Panc1 (cell line): ENCODE data around the gene DCLRE1B. TPM values are rescaled to one million over a fixed set of nuclear protein-coding genes. Genes with fewer than 3 reads are reported as not detected.
A peak's percentile ranks its signal among the peaks of the same experiment; 100 is the strongest.

Experiments
- ATAC-seq: fragments of 200-7000 bp; cut with Tn5 transposase; 2 replicates; pipeline ENCODE4 v1.9.1; 2020; ENCODE audit warnings: mild to moderate bottlenecking, moderate library complexity
- BruUV-seq: library from RNA; stranded (reverse); fragments of 400-500 nt; replicated peaks from 2 replicates; lab custom pipeline; 2021; lab: Mats Ljungman, UMichigan
- CTCF ChIA-PET: fragments of 300-600 bp; sonication (Branson Sonifier 250); formaldehyde crosslinking; loops from one replicate; lab custom pipeline; 2022; ENCODE audit warnings: antibody characterized with exemption; lab: Charles Lee
- POLR2A ChIA-PET: fragments of 300-600 bp; sonication (Branson Sonifier 250); formaldehyde crosslinking; loops from one replicate; lab custom pipeline; 2022; ENCODE audit warnings: antibody characterized with exemption; lab: Charles Lee
- DNase-seq: peaks from one replicate; pipeline ENCODE4 v3.0.0-alpha.2; 2010; ENCODE audit warnings: low read depth, low spot score
- H3K27ac ChIP-seq: 2 replicates; pipeline ENCODE4 v1.5.1; 2011; ENCODE audit warnings: mild to moderate bottlenecking, low read length, inconsistent platforms
- H3K27me3 ChIP-seq: fragments of 200-500 bp; sonication (Bioruptor generic); 2 replicates; pipeline ENCODE4 v1.6.0; 2014; ENCODE audit warnings: low read length, inconsistent platforms; ENCODE audit not compliant: control insufficient read depth, insufficient read depth
- H3K36me3 ChIP-seq: fragments of 200-500 bp; sonication (Bioruptor generic); 2 replicates; pipeline ENCODE4 v1.5.1; 2014; ENCODE audit warnings: inconsistent platforms, mild to moderate bottlenecking, low read length, moderate library complexity; ENCODE audit not compliant: control insufficient read depth, insufficient read depth
- H3K4me1 ChIP-seq: 2 replicates; pipeline ENCODE4 v1.5.1; 2011; ENCODE audit warnings: inconsistent platforms, mild to moderate bottlenecking, low read length, moderate library complexity; ENCODE audit not compliant: control insufficient read depth, insufficient read depth
- H3K4me3 ChIP-seq, 2 experiments: 2 replicates each; pipeline ENCODE4 v1.5.1; 2011 to 2012; ENCODE audit warnings: low read depth in 2 of 2, low read length in 2 of 2, mild to moderate bottlenecking in 2 of 2, inconsistent platforms in 1 of 2, moderate library complexity in 1 of 2
- H3K9me3 ChIP-seq: fragments of 200-500 bp; sonication (Bioruptor generic); 2 replicates; pipeline ENCODE4 v1.5.1; 2014; ENCODE audit warnings: low read depth, mild to moderate bottlenecking, inconsistent platforms, low read length, moderate library complexity; ENCODE audit not compliant: control insufficient read depth, insufficient read depth
- POLR2AphosphoS5 ChIP-seq: IDR thresholded peaks from 2 replicates; pipeline ENCODE4 v1.6.1; 2012; ENCODE audit warnings: mild to moderate bottlenecking, low read depth, low read length, moderate library complexity
- SIN3A ChIP-seq: IDR thresholded peaks from 2 replicates; pipeline ENCODE4 v1.6.1; 2012; ENCODE audit warnings: low read depth, mild to moderate bottlenecking, low read length, moderate library complexity, borderline replicate concordance; ENCODE audit not compliant: insufficient read depth
- TCF7L2 ChIP-seq: IDR thresholded peaks from 2 replicates; pipeline ENCODE4 v1.6.1; 2011; ENCODE audit warnings: mild to moderate bottlenecking, low read depth, low read length, inconsistent platforms
- in situ Hi-C: cut with HindIII; loops from 2 replicates; pipeline ENCODE4 v1.10.0; 2016; ENCODE audit warnings: low sequenced_read_pairs, low pct_unique_long_range_greater_than_20kb
- intact Hi-C: fragments of 100-400 bp; cut with micrococcal nuclease; formaldehyde crosslinking; loops from one replicate; pipeline ENCODE4 v1.10.0; 2022; ENCODE audit not compliant: unreplicated experiment
- total RNA-seq: library from RNA; stranded (reverse); gene quantifications from one replicate; pipeline ENCODE4 v1.2.1, GENCODE V29; 2021; ENCODE audit not compliant: unreplicated experiment
- TF ChIP-seq, protein P1 (sequence below): fragments of 450-650 bp; IDR thresholded peaks from 2 replicates; pipeline ENCODE4 v1.5.1; 2017; ENCODE audit warnings: mild to moderate bottlenecking
- TF ChIP-seq, protein P2 (sequence below), 2 experiments: IDR thresholded peaks; 2 replicates each; pipeline ENCODE4 v1.6.1; 2011 to 2012; ENCODE audit warnings: low read depth in 2 of 2, control low read depth in 1 of 2, low read length in 1 of 2, mild to moderate bottlenecking in 1 of 2, moderate library complexity in 1 of 2; ENCODE audit not compliant: insufficient read depth in 1 of 2

DCLRE1B gene
- total RNA-seq, 1 experiment from 2014 or later = 8.6 TPM

- intact Hi-C loops (loop anchor here (2.0 to 10.0 kb wide), 2 partner anchors 25 to 71 kb away; no protein-coding TSS in a partner anchor), in situ Hi-C loops (no loop called here)
- Histone ChIP-seq H3K4me3 (peak overlapping the region; percentile 84 to 93), H3K4me1 (peaks cover 4% of the 10 kb centered on the region), H3K27me3 (no peaks in the 10 kb centered on the region), H3K36me3 (peaks cover 2% of the 10 kb centered on the region; the same call in 1 of the 2 replicates), H3K27ac (peak overlapping the region; percentile 87), H3K9me3 (no peaks in the 10 kb centered on the region)
- no TSS peak for BruUV-seq
- POLR2A ChIA-PET = interaction anchor here (0.6 kb wide), 1 partner anchor 146 kb away, joined by 9 read pairs; the partner anchor contains the start of gene PHTF1
- CTCF ChIA-PET = no interaction called here
- peak; percentile 8 for ATAC-seq
- no peak for DNase-seq
- TF ChIP-seq SIN3A = no peak
- TF ChIP-seq, protein P1, sequence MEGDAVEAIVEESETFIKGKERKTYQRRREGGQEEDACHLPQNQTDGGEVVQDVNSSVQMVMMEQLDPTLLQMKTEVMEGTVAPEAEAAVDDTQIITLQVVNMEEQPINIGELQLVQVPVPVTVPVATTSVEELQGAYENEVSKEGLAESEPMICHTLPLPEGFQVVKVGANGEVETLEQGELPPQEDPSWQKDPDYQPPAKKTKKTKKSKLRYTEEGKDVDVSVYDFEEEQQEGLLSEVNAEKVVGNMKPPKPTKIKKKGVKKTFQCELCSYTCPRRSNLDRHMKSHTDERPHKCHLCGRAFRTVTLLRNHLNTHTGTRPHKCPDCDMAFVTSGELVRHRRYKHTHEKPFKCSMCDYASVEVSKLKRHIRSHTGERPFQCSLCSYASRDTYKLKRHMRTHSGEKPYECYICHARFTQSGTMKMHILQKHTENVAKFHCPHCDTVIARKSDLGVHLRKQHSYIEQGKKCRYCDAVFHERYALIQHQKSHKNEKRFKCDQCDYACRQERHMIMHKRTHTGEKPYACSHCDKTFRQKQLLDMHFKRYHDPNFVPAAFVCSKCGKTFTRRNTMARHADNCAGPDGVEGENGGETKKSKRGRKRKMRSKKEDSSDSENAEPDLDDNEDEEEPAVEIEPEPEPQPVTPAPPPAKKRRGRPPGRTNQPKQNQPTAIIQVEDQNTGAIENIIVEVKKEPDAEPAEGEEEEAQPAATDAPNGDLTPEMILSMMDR = peak; percentile 4
- TF ChIP-seq, protein P2, sequence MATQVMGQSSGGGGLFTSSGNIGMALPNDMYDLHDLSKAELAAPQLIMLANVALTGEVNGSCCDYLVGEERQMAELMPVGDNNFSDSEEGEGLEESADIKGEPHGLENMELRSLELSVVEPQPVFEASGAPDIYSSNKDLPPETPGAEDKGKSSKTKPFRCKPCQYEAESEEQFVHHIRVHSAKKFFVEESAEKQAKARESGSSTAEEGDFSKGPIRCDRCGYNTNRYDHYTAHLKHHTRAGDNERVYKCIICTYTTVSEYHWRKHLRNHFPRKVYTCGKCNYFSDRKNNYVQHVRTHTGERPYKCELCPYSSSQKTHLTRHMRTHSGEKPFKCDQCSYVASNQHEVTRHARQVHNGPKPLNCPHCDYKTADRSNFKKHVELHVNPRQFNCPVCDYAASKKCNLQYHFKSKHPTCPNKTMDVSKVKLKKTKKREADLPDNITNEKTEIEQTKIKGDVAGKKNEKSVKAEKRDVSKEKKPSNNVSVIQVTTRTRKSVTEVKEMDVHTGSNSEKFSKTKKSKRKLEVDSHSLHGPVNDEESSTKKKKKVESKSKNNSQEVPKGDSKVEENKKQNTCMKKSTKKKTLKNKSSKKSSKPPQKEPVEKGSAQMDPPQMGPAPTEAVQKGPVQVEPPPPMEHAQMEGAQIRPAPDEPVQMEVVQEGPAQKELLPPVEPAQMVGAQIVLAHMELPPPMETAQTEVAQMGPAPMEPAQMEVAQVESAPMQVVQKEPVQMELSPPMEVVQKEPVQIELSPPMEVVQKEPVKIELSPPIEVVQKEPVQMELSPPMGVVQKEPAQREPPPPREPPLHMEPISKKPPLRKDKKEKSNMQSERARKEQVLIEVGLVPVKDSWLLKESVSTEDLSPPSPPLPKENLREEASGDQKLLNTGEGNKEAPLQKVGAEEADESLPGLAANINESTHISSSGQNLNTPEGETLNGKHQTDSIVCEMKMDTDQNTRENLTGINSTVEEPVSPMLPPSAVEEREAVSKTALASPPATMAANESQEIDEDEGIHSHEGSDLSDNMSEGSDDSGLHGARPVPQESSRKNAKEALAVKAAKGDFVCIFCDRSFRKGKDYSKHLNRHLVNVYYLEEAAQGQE (IDR thresholded peaks at IDR 0.05; ENCODE audit: insufficient read depth in 1 of 2, low read depth in 2 of 2, low read length in 1 of 2) = no peak
Observed at GRCh38 chr1:113905435-113905861, 322 bp downstream of the DCLRE1B start.

- no peaks in the 10 kb centered on the region for H3K27me3 ChIP-seq
Observed at GRCh38 chr1:113912594-113913311, 7.6 kb downstream of the DCLRE1B start.

More at GRCh38 chr1:113912594-113913311, 7.6 kb downstream of the DCLRE1B start:
- BruUV-seq = no TSS peak
- Histone ChIP-seq H3K9me3 (no peaks in the 10 kb centered on the region), H3K36me3 (no peaks in the 10 kb centered on the region), H3K4me1 (no peaks in the 10 kb centered on the region), H3K27ac (no peak overlapping the region), H3K4me3 (no peak overlapping the region)
- TF ChIP-seq POLR2AphosphoS5 = no peak
- no peak for TF ChIP-seq SIN3A
- no peak for TF ChIP-seq TCF7L2
- TF ChIP-seq, protein P2 (IDR thresholded peaks at IDR 0.05; ENCODE audit: insufficient read depth in 1 of 2, low read depth in 2 of 2, low read length in 1 of 2) = no peak
- TF ChIP-seq, protein P1 = no peak
- ATAC-seq (no peak), DNase-seq (no peak)
- CTCF ChIA-PET = no interaction called here
- in situ Hi-C loops (no loop called here), intact Hi-C loops (no loop called here)
- POLR2A ChIA-PET = interaction anchor here (0.6 kb wide), 1 partner anchor 14 kb away, joined by 3 read pairs; no protein-coding TSS in a partner anchor
